ENCODE measurements around the gene INPP4A.

- no peak for TF ChIP-seq CTCF (conservative IDR thresholded peaks at IDR 0.05; ENCODE audit: low read depth, low read length)
- no peak for TF ChIP-seq EZH2 (IDR thresholded peaks at IDR 0.05; ENCODE audit: low read length, unreplicated experiment)
These were observed 50.0 kb downstream of the INPP4A start for GRCh38 chr2:98494699-98495098.

All from PC-3 (cell line).